Large intestine (tissue), 3 donors: ENCODE data around the gene PACS2. TPM values are rescaled to one million over a fixed set of nuclear protein-coding genes. Genes with fewer than 3 reads are reported as not detected.

ENCODE experiments used
- DNase-seq, 2 donors: peaks; one replicate each; pipeline versions ENCODE4 v3.0.0 to v3.0.0-alpha.2; 2013
- H3K27ac ChIP-seq: one replicate; pipeline ENCODE4 v1.5.1; 2013; ENCODE audit warnings: low read length
- H3K27me3 ChIP-seq: 2 replicates; pipeline ENCODE4 v1.6.1; 2013; ENCODE audit warnings: low read length; ENCODE audit not compliant: control insufficient read depth, insufficient read depth
- H3K36me3 ChIP-seq: 2 replicates; pipeline ENCODE4 v1.6.1; 2013; ENCODE audit warnings: low read length; ENCODE audit not compliant: control insufficient read depth, insufficient read depth
- H3K4me1 ChIP-seq: one replicate; pipeline ENCODE4 v1.6.1; 2013; ENCODE audit warnings: low read length; ENCODE audit not compliant: control insufficient read depth, insufficient read depth
- H3K4me3 ChIP-seq: one replicate; pipeline ENCODE4 v1.5.1; 2013; ENCODE audit warnings: low read length
- H3K9me3 ChIP-seq: one replicate; pipeline ENCODE4 v1.6.1; 2013; ENCODE audit warnings: mild to moderate bottlenecking, low read depth, low read length, moderate library complexity; ENCODE audit not compliant: control insufficient read depth
- WGBS: methylation state at CpG from one replicate; pipeline ENCODE4 v1.1.5; 2013; ENCODE audit warnings: low lambda C conversion rate; ENCODE audit not compliant: insufficient coverage; 5-methylcytosine and 5-hydroxymethylcytosine counted together
- polyA plus RNA-seq: library from polyadenylated mRNA; unstranded; fragments of 120-200 nt; gene quantifications from one replicate; pipeline ENCODE4 v1.2.1, GENCODE V29; 2013

The PACS2 gene
- polyA plus RNA-seq, 1 donor, result 54.6 TPM

GRCh38 chr14:105436891-105437722 lies 122.6 kb downstream of the PACS2 start:
- peaks cover 2% of the 10 kb centered on the region for H3K9me3 ChIP-seq
- peaks cover 2% of the 10 kb centered on the region for H3K4me1 ChIP-seq
- H3K27ac ChIP-seq, result no peak overlapping the region
- H3K4me3 ChIP-seq, result no peak overlapping the region
- WGBS, result no CpG with 5 or more reads among the region's 31 CpGs
- H3K27me3 ChIP-seq, result no peaks in the 10 kb centered on the region
- peak; percentile 44 to 59 for DNase-seq
- peaks cover 28% of the 10 kb centered on the region for H3K36me3 ChIP-seq

DNA sequence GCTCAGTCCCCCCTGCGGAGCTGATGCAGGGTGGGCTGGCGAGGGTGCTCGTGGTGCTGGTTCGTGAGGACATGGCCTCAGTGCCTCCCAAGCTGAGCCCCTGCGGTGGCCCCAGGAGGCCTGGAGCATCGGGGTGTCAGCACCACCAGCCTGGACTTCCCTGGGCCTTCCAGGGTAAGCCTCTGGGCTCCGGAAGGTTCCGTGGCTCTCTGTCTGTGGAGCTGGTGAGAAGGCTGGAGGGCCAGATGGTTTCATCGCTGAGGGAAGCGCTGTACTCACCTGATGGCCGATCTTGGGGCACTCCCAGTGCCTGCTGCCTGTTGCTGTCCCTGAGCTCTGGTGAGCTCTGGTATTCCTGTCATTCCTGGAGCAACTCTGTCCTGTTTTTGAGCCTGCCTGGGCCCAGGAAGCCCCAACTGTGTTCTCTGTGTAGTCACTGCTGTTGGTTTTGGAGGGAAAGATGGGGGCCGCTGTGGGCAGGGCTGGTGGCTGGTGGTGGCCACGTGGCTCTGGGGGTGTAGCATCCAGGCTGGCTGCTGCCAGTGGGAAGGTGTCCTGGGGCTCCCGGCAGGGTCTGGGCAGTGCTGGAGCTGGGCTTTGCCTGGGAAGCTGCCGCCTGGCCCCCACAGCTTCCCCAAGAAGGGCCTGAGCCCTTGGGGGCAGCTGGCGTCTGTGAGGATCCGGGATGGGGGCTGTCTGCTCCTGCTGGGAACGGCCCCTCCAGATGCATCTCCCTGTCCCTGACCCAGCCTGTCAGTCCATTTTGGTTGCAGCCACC lies 123.4 kb downstream of the PACS2 start:
- Histone ChIP-seq H3K4me1 (peaks cover 2% of the 10 kb centered on the region), H3K36me3 (peaks cover 36% of the 10 kb centered on the region), H3K4me3 (no peak overlapping the region), H3K27me3 (no peaks in the 10 kb centered on the region), H3K9me3 (peaks cover 2% of the 10 kb centered on the region), H3K27ac (no peak overlapping the region)
- no CpG with 5 or more reads among the region's 18 CpGs for WGBS
- no peak for DNase-seq

DNA sequence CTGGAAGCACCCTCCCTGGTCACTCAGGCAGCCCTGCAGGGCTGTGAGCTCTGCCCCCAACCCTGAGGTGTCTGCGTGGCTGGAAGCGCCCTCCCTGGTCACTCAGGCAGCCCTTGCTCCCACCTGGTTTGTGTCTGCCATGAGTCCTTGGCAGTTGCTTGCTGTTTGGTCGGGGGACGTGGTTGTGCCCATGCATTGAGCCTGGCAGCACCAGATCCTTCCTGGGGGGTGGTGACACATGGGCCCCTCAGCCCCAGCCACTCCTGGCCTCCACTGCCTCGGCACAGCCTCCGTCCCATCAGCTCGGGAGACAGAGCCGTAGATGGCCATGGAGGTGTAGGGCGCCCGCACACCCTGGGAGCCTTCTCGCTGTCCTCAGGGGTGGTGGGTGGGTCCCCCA lies 124.6 kb downstream of the PACS2 start:
- no peak for DNase-seq
- Histone ChIP-seq H3K4me3 (no peak overlapping the region), H3K36me3 (peaks cover 37% of the 10 kb centered on the region), H3K27me3 (no peaks in the 10 kb centered on the region), H3K27ac (no peak overlapping the region), H3K4me1 (peaks cover 2% of the 10 kb centered on the region), H3K9me3 (peaks cover 2% of the 10 kb centered on the region)
- WGBS, result no CpG with 5 or more reads among the region's 11 CpGs

DNA sequence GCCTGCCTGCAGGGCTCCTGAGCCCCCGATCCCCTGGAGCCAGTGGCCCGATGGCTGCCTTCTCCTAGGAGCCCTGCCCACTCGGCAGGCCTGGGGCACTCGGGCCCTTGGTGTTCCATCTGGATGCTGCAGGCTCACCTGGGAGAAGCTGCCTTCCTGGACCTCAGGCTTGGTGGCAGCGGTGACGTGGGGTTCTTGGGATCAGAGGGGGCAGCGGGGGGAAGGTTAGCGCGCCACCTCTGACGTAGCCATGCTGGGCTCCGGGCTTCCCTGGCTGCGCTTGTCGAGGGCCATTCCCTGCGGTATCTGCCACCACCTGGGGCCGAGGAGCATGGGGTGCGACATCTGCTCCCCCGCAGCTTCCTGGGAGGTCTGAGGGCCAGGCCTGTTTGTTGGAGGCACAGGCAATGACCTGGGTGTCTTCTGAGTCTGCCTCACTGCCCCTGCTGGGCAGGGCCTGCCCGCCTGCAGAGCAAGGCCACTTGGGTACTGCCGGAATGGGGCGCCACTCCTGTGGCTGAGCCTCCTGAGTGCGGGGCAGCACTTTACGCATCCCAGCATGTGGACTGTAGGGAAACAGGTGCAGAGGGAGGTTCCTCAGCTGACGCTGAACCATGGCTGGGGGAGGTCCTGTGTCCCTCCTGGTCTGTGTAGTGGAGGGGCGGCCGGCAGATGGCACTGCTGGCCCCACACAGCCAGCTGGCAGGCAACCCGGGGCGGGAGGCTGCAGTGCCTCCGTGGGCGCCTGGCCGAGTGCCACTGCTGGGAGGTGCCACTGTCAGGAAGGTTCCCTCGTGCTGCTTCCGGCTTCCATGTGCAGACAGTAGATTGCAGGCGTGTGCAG lies 125.4 kb downstream of the PACS2 start:
- H3K4me1 ChIP-seq, result peaks cover 2% of the 10 kb centered on the region
- no peak for DNase-seq
- H3K27me3 ChIP-seq, result no peaks in the 10 kb centered on the region
- H3K27ac ChIP-seq, result no peak overlapping the region
- H3K4me3 ChIP-seq, result no peak overlapping the region
- peaks cover 37% of the 10 kb centered on the region for H3K36me3 ChIP-seq
- peaks cover 2% of the 10 kb centered on the region for H3K9me3 ChIP-seq
- no CpG with 5 or more reads among the region's 33 CpGs for WGBS

DNA sequence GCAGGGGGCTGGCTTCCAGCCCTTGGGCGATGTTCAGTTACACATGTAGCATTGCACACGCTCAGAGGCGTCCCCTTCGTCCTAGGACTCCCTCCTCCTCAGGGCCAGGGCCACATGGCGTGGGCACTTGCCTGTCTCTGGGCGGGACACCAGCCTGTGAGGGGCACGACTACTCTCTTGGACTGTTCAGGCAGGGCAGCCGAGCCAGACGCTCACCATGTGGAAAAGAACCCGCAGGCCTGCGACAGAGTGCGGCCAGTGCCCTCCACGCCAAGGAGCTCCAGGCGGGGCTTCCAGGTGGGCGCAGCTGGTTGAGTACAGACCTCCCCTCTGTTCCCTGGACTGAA lies 126.0 kb downstream of the PACS2 start:
- DNase-seq, result no peak
- WGBS, result no CpG with 5 or more reads among the region's 15 CpGs
- no peak overlapping the region for H3K4me3 ChIP-seq
- no peaks in the 10 kb centered on the region for H3K27me3 ChIP-seq
- H3K36me3 ChIP-seq, result peaks cover 40% of the 10 kb centered on the region
- H3K4me1 ChIP-seq, result peaks cover 2% of the 10 kb centered on the region
- H3K9me3 ChIP-seq, result peaks cover 2% of the 10 kb centered on the region
- no peak overlapping the region for H3K27ac ChIP-seq

DNA sequence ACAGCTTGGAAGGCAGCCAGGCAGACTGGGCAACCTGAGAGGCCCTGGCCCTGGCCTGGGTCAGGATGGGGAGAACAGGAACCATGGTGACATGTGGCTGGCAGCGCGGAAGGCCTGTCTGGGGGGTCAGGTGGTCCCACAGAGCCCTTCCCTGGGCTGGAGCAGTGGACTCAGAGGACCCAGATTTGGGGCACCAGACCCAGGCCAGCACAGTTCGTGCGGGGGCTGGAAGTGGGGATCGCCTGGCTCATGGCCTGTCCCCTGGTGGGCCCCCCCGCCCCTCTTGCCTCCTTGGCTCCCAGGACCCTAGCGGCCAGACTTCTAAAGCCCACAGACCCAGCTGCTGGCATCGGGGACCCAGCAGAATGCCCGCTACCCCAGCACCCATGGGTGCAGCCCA lies 126.4 kb downstream of the PACS2 start:
- DNase-seq, result no peak
- no peak overlapping the region for H3K4me3 ChIP-seq
- no CpG with 5 or more reads among the region's 9 CpGs for WGBS
- H3K9me3 ChIP-seq, result peaks cover 2% of the 10 kb centered on the region
- peaks cover 2% of the 10 kb centered on the region for H3K4me1 ChIP-seq
- H3K27me3 ChIP-seq, result no peaks in the 10 kb centered on the region
- H3K27ac ChIP-seq, result no peak overlapping the region
- peaks cover 40% of the 10 kb centered on the region for H3K36me3 ChIP-seq

GRCh38 chr14:105442125-105442524 lies 127.6 kb downstream of the PACS2 start:
- Histone ChIP-seq H3K36me3 (peaks cover 43% of the 10 kb centered on the region), H3K9me3 (no peaks in the 10 kb centered on the region), H3K4me1 (peaks cover 2% of the 10 kb centered on the region), H3K27me3 (no peaks in the 10 kb centered on the region), H3K4me3 (no peak overlapping the region), H3K27ac (no peak overlapping the region)
- WGBS, result 60% methylated on average over 1 of the region's 17 CpGs
- DNase-seq, result no peak

DNA sequence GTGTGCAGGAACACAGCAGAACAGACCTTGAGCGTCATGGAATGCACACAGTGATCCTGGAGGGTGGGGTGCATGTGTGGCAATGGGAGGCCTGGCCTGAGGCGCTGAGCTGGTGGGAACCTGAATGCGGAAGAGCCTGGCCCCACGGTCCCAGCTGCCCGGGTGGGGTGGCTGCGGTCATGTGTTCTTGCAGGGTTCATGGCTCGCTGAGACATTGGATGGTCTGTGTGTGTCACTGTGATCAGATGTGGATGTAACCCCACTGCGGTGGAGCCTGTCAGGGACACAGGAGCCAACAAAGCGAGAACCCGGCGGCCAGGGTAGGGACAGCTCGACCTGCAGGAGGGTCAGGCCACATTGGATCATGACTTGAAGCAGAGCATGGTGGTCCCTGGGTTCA lies 128.3 kb downstream of the PACS2 start:
- Histone ChIP-seq H3K9me3 (no peaks in the 10 kb centered on the region), H3K36me3 (peaks cover 43% of the 10 kb centered on the region), H3K27me3 (no peaks in the 10 kb centered on the region), H3K4me3 (no peak overlapping the region), H3K27ac (no peak overlapping the region), H3K4me1 (no peaks in the 10 kb centered on the region)
- DNase-seq, result no peak
- WGBS, result no CpG with 5 or more reads among the region's 12 CpGs

- DNase-seq, result no peak
- Histone ChIP-seq H3K9me3 (no peaks in the 10 kb centered on the region), H3K27ac (no peak overlapping the region), H3K4me1 (no peaks in the 10 kb centered on the region), H3K27me3 (no peaks in the 10 kb centered on the region), H3K36me3 (peaks cover 36% of the 10 kb centered on the region), H3K4me3 (no peak overlapping the region)
- no CpG with 5 or more reads among the region's 17 CpGs for WGBS
Measured at GRCh38 chr14:105444859-105445258, 130.3 kb downstream of the PACS2 start.

DNA sequence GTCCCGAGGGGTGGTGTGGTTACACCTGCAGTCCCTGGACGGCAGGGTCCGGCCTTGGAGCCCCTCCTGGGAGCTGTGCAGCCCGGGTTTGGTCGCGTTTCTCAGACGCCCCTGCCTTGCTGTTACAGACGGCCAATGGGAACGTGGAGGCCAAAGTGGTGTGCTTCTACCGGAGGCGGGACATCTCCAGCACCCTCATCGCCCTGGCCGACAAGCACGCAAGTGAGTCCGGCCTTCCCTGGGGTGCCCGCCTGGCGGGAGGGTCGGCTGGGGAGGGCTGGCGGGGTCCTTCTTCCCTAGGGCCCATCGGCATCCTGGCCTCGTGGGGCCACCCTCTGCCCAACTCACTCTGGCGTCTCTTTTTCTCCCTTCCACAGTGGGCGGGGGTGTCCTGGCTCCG lies 130.7 kb downstream of the PACS2 start:
- Histone ChIP-seq H3K27ac (no peak overlapping the region), H3K4me1 (no peaks in the 10 kb centered on the region), H3K4me3 (no peak overlapping the region), H3K27me3 (no peaks in the 10 kb centered on the region), H3K36me3 (peaks cover 36% of the 10 kb centered on the region), H3K9me3 (no peaks in the 10 kb centered on the region)
- 100% methylated on average over 1 of the region's 24 CpGs for WGBS
- DNase-seq, result no peak
